ENCODE measurements around the gene ARAP3. TPM values are rescaled to one million over a fixed set of nuclear protein-coding genes. Genes with fewer than 3 reads are reported as not detected.

The ARAP3 gene
- total RNA-seq, 1 experiment from 2014 or later: not detected

DNA sequence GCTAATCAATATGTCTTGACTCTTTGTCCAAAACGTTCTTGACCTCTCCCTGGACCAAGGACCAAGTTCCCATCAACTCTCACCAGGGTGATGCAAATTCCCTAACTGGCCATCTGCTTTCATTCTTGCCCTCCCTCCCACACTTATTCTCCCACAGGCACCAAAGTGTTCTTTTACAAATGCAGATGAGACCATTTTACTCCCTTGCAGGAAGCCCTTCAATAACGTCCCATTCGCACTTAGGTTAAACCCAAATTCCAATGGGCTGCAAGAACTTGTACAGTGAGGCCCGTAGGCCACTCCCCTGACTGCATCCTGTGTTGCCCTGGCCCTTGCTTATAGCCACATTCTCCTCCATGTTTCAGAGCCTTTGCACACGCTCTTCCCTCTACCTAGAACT lies 7.3 kb downstream of the ARAP3 start:
- DNase-seq (ENCODE audit: low spot score): no peak
- in situ Hi-C loops (cut with HindIII; ENCODE audit: low sequenced_read_pairs): no loop called here

DNA sequence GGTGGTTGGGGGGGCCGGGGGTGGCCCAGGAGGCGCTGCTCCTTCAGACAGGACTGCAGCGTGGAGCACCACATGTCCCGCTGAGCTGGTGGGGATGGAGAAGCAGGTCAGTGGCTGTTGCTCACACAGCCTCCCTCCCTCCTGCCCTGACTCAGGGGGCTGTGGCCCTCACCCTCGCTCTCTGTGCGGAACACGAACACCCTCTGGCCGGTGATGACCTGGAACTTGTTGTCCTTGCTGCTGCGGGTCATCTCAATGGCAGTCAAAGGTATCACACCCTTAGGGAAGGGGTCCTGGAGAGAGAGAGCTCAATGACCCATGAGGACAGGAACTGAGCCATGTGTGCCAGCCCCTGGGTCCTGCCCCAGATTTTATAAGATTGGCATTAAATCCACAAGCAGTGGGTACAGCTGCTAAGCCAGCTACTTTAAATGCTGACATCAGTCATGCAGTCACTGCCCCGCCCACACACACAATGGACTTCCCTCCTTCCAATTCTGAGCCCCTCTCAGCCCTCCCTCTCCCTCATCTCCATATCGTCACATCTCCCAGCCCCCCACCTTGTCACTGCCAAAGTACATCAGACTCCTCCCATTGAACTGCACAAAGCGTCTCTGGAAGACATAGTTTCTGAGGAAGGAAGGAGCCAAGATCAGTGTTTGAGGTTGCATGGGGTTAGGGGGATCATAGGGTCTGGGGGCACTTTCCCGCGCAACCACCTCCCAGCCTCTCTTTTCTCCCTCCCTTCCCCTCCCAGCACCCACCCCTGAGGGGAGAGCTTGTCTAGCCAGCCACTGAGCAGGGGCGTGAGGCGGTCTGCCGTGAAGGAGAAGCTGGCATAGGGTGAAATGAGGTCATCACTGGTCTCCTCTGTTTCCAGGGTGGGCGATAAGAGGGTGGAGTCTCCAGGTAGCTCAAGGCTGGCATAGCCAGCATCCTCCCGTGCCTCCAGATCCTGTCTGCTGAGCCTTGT lies 8.9 kb downstream of the ARAP3 start:
- in situ Hi-C loops (cut with HindIII; ENCODE audit: low sequenced_read_pairs): no loop called here
- DNase-seq (ENCODE audit: low spot score): peak; percentile 18

- DNase-seq (ENCODE audit: low spot score): no peak
- in situ Hi-C loops (cut with HindIII; ENCODE audit: low sequenced_read_pairs): no loop called here
Observed at GRCh38 chr5:141672071-141672840, 9.8 kb downstream of the ARAP3 start.

DNA sequence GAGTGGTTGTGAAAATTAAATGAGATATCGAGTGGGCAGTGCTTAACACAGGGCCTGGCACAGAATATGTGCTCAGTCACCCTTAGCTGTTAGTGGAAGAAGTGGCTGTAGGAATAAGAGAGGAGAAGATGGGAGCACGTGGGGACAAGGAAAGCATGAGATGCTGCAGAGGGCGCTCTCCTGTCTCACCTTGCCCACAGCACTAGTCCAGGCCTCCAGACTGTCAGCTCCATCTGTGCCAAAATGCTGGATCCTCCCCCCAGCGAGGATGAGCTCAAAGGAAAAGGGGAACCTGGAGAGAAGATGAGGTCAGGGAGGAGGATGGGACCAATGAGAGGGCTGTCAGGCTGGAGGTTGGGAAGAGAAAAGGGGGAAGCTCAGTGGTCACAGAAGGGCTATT lies 12.5 kb downstream of the ARAP3 start:
- DNase-seq (ENCODE audit: low spot score): peak; percentile 9
- in situ Hi-C loops (cut with HindIII; ENCODE audit: low sequenced_read_pairs): no loop called here

- no peak for DNase-seq (ENCODE audit: low spot score)
- in situ Hi-C loops (cut with HindIII; ENCODE audit: low sequenced_read_pairs): no loop called here
Observed at GRCh38 chr5:141668601-141669265, 13.3 kb downstream of the ARAP3 start.

DNA sequence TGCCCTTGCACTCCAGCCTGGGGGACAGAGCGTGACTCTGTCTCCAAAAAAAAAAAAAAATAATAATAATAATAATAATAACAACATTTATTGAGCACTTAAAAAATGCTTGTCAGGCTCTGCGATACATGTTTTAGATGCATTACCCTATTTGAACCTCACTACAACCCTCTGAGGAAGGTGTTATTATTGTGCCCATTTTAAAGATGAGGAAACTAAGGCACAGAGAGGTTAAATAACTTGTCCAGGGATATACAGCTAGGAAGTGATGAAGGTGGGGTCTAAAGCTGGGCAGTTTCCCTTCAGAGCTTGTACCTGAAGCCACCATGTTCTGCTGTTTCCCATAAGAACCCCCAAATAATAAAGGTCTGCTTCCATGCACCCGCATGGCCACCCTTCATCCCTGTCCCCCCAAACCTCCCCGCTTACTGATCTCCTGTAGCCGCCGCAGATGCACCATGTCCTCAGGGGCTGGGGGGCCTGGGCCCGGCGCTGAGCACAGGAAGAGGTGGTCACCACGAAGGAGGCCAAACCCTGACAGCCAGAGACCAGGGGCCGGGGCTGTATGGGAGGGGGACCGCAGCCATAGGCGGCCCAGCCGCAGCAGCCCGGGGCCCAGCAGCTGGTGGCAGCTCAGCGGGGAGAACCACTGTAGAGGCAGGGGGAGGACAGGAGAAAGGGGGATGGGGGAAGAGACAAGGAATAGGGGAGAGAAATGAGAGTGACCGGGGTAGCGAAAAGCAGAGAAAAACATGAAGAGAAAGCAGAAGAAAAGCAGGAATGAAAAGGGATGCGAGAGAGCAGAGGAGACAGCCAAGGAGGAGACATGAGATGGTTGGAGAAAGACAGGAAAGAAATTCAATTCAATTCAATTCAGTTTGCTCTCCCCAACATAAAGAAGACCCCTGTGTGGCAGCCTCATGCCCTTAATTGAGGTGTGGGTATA lies 15.8 kb downstream of the ARAP3 start:
- in situ Hi-C loops (cut with HindIII; ENCODE audit: low sequenced_read_pairs): no loop called here
- DNase-seq (ENCODE audit: low spot score): no peak

GRCh38 chr5:141664733-141665461 lies 17.1 kb downstream of the ARAP3 start:
- peak; percentile 74 for DNase-seq (ENCODE audit: low spot score)
- in situ Hi-C loops (cut with HindIII; ENCODE audit: low sequenced_read_pairs): no loop called here

GRCh38 chr5:141663506-141663905 lies 18.5 kb downstream of the ARAP3 start:
- in situ Hi-C loops (cut with HindIII; ENCODE audit: low sequenced_read_pairs): no loop called here
- no peak for DNase-seq (ENCODE audit: low spot score)

- in situ Hi-C loops (cut with HindIII; ENCODE audit: low sequenced_read_pairs): no loop called here
- no peak for DNase-seq (ENCODE audit: low spot score)
Observed at GRCh38 chr5:141662028-141662427, 20.0 kb downstream of the ARAP3 start.

DNA sequence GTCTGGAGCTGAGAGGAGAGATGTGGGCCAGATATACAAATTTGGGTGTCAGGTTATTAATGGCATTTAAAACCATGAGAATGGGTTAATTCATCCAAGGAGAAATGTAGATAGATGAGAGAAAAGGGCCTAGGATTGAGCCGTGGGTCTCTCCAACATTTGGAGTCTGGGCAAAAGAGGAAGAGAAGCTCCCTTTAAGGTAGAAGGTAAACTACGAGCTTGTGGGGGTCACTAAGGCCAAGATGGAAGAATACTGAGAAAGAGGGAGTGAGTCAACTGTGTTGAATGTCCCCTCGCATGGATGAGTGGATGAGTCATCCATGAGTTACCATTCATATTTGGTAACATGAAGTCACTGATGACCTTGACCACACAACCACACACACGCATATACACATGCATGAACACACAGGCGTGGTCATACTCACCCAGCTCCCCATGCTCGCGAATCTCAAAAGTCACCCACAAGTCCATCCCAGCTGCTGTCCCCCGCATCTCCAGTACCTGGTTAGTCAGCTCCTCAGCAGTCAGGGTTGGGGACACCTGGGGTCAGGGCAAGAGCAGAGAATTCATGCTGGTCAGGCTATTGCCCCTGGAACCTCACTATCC lies 24.0 kb downstream of the ARAP3 start:
- in situ Hi-C loops (cut with HindIII; ENCODE audit: low sequenced_read_pairs): no loop called here

DNA sequence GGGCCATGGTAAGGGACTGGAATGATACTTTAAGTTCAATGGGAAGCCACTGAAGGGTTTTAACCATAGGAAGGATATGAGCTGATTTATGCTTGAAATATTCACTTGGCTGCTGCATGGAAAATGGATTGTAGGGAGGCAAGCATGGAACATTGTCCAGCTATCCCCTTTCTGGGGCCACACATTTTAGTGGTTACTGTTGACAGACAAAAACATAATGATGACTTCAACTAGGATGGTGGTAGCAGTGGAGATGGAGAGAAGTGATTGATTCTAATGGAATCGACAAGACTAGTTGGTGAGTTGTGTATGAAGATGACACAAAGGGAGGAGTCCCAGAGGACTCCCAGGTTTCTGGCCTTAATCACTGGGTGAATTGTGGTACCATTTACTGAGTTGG lies 24.6 kb downstream of the ARAP3 start:
- in situ Hi-C loops (cut with HindIII; ENCODE audit: low sequenced_read_pairs): no loop called here

More for the DNA sequence above, 24.0 kb downstream of the ARAP3 start:
- DNase-seq (ENCODE audit: low spot score): no peak

GRCh38 chr5:141656396-141656795 lies 25.6 kb downstream of the ARAP3 start:
- in situ Hi-C loops (cut with HindIII; ENCODE audit: low sequenced_read_pairs): no loop called here
- DNase-seq (ENCODE audit: low spot score): no peak

More for the DNA sequence above, 24.6 kb downstream of the ARAP3 start:
- DNase-seq (ENCODE audit: low spot score): no peak

DNA sequence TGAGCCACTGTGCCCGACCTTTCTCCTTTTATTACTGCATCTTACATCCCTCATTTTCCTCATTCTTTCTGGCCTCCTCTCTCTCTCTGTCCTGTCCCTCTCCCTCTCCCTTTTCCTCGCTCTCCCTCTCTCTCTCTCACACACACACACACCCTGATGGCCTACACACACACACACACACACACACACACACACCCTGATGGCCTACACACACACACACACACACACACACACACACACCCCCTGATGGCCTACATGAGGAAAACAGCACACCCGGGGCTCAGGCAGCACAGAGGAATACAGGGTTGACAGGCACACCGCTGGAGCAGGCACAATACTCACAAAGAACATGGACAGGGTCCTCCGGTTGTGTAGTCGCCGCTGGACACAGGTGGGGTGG lies 27.0 kb downstream of the ARAP3 start:
- DNase-seq (ENCODE audit: low spot score): no peak
- in situ Hi-C loops (cut with HindIII; ENCODE audit: low sequenced_read_pairs): no loop called here

DNA sequence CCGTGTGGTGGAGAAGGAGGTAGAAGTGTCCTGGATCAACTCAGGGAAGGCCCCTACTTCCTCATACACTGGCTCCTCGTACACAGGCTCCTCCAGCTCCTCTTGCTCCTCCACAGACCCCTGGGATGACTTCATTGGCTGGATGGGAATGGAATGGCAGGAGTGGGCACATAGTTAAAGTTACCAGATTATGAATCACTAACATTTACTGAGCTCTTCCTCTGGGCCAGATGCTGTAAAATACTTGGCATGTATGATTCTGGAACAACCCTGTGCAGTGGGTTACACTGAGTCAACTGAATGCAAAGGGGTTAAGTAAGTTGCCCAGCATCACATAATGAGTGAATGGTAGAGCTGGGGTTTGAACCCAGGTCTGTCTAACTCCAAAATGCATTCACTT lies 27.7 kb downstream of the ARAP3 start:
- in situ Hi-C loops (cut with HindIII; ENCODE audit: low sequenced_read_pairs): no loop called here
- no peak for DNase-seq (ENCODE audit: low spot score)

- in situ Hi-C loops (cut with HindIII; ENCODE audit: low sequenced_read_pairs): no loop called here
- DNase-seq (ENCODE audit: low spot score): no peak
Observed at GRCh38 chr5:141651728-141652105, 30.3 kb downstream of the ARAP3 start.

GRCh38 chr5:141650851-141651727 lies 30.9 kb downstream of the ARAP3 start, which contains the start of gene FCHSD1:
TSS of gene FCHSD1 (minus strand) at chr5:141651418. CDS start at chr5:141651368, 50 bp downstream.
- in situ Hi-C loops (cut with HindIII; ENCODE audit: low sequenced_read_pairs): no loop called here

DNA sequence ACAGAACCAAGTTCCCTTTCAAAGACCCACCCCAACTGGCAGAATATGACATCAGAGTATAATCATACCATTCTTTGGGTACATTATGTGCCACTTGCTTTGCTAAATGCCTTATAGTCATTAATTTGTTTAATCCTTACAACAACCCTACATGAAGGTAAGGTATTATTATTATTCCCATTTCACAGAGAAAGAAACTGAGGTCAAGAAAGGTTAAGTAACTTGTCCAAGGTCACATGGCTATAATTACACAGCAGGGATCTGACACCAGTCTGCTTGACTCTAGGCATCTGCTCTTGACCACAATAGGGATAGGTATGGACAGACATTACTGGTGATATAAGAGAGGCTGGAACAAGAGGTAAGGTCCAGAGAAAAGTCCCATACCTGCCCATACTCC lies 32.1 kb downstream of the ARAP3 start:
- in situ Hi-C loops (cut with HindIII; ENCODE audit: low sequenced_read_pairs): no loop called here

More at GRCh38 chr5:141650851-141651727, 30.9 kb downstream of the ARAP3 start, which contains the start of gene FCHSD1:
- DNase-seq (ENCODE audit: low spot score): peak; percentile 32

More for the DNA sequence above, 32.1 kb downstream of the ARAP3 start:
- DNase-seq (ENCODE audit: low spot score): no peak

All from G401 (cell line).